ENCODE results near the gene SAMSN1. TPM values are rescaled to one million over a fixed set of nuclear protein-coding genes. Genes with fewer than 3 reads are reported as not detected.

Gene SAMSN1
- total RNA-seq, 1 experiment from 2014 or later = 2.8 TPM

- no peak overlapping the region for H3K9ac ChIP-seq (ENCODE audit: extremely low read depth, insufficient read length, low read length)
- H3K79me2 ChIP-seq (ENCODE audit: insufficient read depth, low read length) = no peaks in the 10 kb centered on the region
- WGBS (ENCODE audit: extremely low coverage, insufficient read length, low lambda C conversion rate) = no CpG with 5 or more reads among the region's 1 CpG
Measured at GRCh38 chr21:14466715-14467114, 79.4 kb downstream of the SAMSN1 start.

More at GRCh38 chr21:14466715-14467114, 79.4 kb downstream of the SAMSN1 start:
- Histone ChIP-seq H2BK15ac (ENCODE audit: low read depth, low read length) (no peak overlapping the region), H2AK5ac (ENCODE audit: insufficient read length, low read length) (no peak overlapping the region), H3K23me2 (ENCODE audit: insufficient read length, low read depth, low read length, poor library complexity, severe bottlenecking) (no peaks in the 10 kb centered on the region), H3K4ac (ENCODE audit: low read depth, low read length) (no peak overlapping the region), H2BK5ac (ENCODE audit: insufficient read length, low read length) (no peak overlapping the region), H3K56ac (ENCODE audit: insufficient read length, low read depth, low read length) (no peak overlapping the region), H4K5ac (ENCODE audit: insufficient read length, low read depth, low read length) (no peak overlapping the region), H2AFZ (ENCODE audit: low read length) (no peak overlapping the region), H2BK12ac (ENCODE audit: insufficient read length, low read depth, low read length) (no peak overlapping the region), H3K18ac (ENCODE audit: insufficient read length, low read depth, low read length) (no peak overlapping the region), H4K8ac (replicated peaks; ENCODE audit: insufficient read length, low read depth, low read length) (no peak overlapping the region), H3T11ph (ENCODE audit: low read length) (no peak overlapping the region), H2BK20ac (ENCODE audit: low read depth, low read length, poor library complexity, severe bottlenecking) (no peak overlapping the region), H4K20me1 (ENCODE audit: control insufficient read depth, insufficient read depth, insufficient read length) (no peaks in the 10 kb centered on the region), H3K14ac (ENCODE audit: insufficient read depth, low read length) (no peak overlapping the region), H3K9me3 (ENCODE audit: control insufficient read depth, low read depth, low read length) (no peaks in the 10 kb centered on the region), H3K27ac (ENCODE audit: insufficient read length, low read depth, low read length) (no peak overlapping the region), H3K79me1 (ENCODE audit: insufficient read depth, low read depth, low read length, poor library complexity, severe bottlenecking) (no peaks in the 10 kb centered on the region), H3K4me1 (ENCODE audit: insufficient read depth, low read length) (no peaks in the 10 kb centered on the region), H3K4me2 (ENCODE audit: insufficient read depth, insufficient read length, low read length) (no peak overlapping the region), H3K23ac (ENCODE audit: insufficient read length, low read depth, low read length) (no peak overlapping the region), H4K91ac (ENCODE audit: insufficient read length, low read depth, low read length) (no peak overlapping the region), H2BK120ac (ENCODE audit: low read depth, low read length, poor library complexity, severe bottlenecking) (no peak overlapping the region), H3K27me3 (ENCODE audit: insufficient read depth, low read length) (no peaks in the 10 kb centered on the region)
- TF ChIP-seq, protein P1, sequence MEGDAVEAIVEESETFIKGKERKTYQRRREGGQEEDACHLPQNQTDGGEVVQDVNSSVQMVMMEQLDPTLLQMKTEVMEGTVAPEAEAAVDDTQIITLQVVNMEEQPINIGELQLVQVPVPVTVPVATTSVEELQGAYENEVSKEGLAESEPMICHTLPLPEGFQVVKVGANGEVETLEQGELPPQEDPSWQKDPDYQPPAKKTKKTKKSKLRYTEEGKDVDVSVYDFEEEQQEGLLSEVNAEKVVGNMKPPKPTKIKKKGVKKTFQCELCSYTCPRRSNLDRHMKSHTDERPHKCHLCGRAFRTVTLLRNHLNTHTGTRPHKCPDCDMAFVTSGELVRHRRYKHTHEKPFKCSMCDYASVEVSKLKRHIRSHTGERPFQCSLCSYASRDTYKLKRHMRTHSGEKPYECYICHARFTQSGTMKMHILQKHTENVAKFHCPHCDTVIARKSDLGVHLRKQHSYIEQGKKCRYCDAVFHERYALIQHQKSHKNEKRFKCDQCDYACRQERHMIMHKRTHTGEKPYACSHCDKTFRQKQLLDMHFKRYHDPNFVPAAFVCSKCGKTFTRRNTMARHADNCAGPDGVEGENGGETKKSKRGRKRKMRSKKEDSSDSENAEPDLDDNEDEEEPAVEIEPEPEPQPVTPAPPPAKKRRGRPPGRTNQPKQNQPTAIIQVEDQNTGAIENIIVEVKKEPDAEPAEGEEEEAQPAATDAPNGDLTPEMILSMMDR (conservative IDR thresholded peaks at IDR 0.05) = no peak
- no peak overlapping the region for H3K4me3 Mint-ChIP-seq
- H3K27me3 Mint-ChIP-seq (ENCODE audit: low read depth) = no peaks in the 10 kb centered on the region
- H3K36me3 Mint-ChIP-seq (ENCODE audit: insufficient read depth in 1 of 3, low read depth in 3 of 3) = no peaks in the 10 kb centered on the region
- DNase-seq = no peak
- no peak overlapping the region for H3K27ac Mint-ChIP-seq
- H3K9me3 Mint-ChIP-seq = no peaks in the 10 kb centered on the region
- H3K4me1 Mint-ChIP-seq = no peaks in the 10 kb centered on the region

Measured in H9 (cell line).